GM18873 (cell line): ENCODE measurements around the gene CNNM2.
"Not testable (repeated sequence)": the region's sequence is repeated elsewhere in the genome, so short reads cannot be mapped to it uniquely, and the experiment has no call there.

Experiments
- ATAC-seq: cut with Tn5 transposase; IDR thresholded peaks from one replicate; pipeline ENCODE4 v1.9.1; 2021; ENCODE audit warnings: mild to moderate bottlenecking, moderate library complexity, moderate number of reproducible peaks; ENCODE audit not compliant: unreplicated experiment, low FRiP score

Gene CNNM2

GRCh38 chr10:102964713-102965112, 46.6 kb downstream of the CNNM2 start:
- no peak for ATAC-seq

- no peak for ATAC-seq
Observed at GRCh38 chr10:102965311-102965851, 47.3 kb downstream of the CNNM2 start.

GRCh38 chr10:102967123-102967522, 49.0 kb downstream of the CNNM2 start:
- no peak for ATAC-seq

GRCh38 chr10:102970562-102971340, 52.7 kb downstream of the CNNM2 start:
- no peak for ATAC-seq

- no peak for ATAC-seq
Observed at GRCh38 chr10:102975483-102976379, 57.6 kb downstream of the CNNM2 start.

GRCh38 chr10:102976380-102976726, 58.3 kb downstream of the CNNM2 start:
- not testable (repeated sequence) for ATAC-seq

- ATAC-seq: no peak
Observed at GRCh38 chr10:102982296-102982695, 64.2 kb downstream of the CNNM2 start.

- ATAC-seq: no peak
Observed at GRCh38 chr10:102984086-102984485, 66.0 kb downstream of the CNNM2 start.

GRCh38 chr10:102985811-102986210, 67.7 kb downstream of the CNNM2 start:
- ATAC-seq: no peak

- no peak for ATAC-seq
Observed at GRCh38 chr10:102988404-102989314, 70.6 kb downstream of the CNNM2 start.

GRCh38 chr10:102994531-102995295, 76.6 kb downstream of the CNNM2 start:
- no peak for ATAC-seq

- no peak for ATAC-seq
Observed at GRCh38 chr10:102996876-102997275, 78.8 kb downstream of the CNNM2 start.

- ATAC-seq: peak; percentile 55
Observed at GRCh38 chr10:102997998-102998397, 79.9 kb downstream of the CNNM2 start.

- no peak for ATAC-seq
Observed at GRCh38 chr10:102998399-102998907, 80.4 kb downstream of the CNNM2 start.

- not testable (repeated sequence) for ATAC-seq
Observed at GRCh38 chr10:103000050-103000449, 82.0 kb downstream of the CNNM2 start.

GRCh38 chr10:103007017-103007416, 88.9 kb downstream of the CNNM2 start:
- no peak for ATAC-seq

- ATAC-seq: no peak
Observed at GRCh38 chr10:103013416-103013815, 95.3 kb downstream of the CNNM2 start.

GRCh38 chr10:103019425-103019824, 101.3 kb downstream of the CNNM2 start:
- no peak for ATAC-seq

GRCh38 chr10:103021150-103021899, 103.2 kb downstream of the CNNM2 start:
- no peak for ATAC-seq
